Activated T-helper 2 cell treated with anti-CD3 and anti-CD28 coated beads, Interferon-gamma antibody, Interleukin-2, Interleukin-4, amounts not matched to agents 10 μg/mL and 5 μg/mL and 100 μg/mL, durations not matched to agents 14 hours and 24 hours and 36 hours (primary cell): ENCODE results near the gene PAGR1. TPM values are rescaled to one million over a fixed set of nuclear protein-coding genes. Genes with fewer than 3 reads are reported as not detected.

Source experiments
- DNase-seq: peaks from one replicate; pipeline ENCODE4 v3.0.0; 2021; ENCODE audit warnings: low spot score
- H3K27ac Mint-ChIP-seq: one replicate; pipeline ENCODE4 v1.8.0; 2021; ENCODE audit warnings: mixed read lengths
- H3K27me3 Mint-ChIP-seq: one replicate; pipeline ENCODE4 v1.8.0; 2021; ENCODE audit warnings: low read depth, mixed read lengths
- H3K36me3 Mint-ChIP-seq: one replicate; pipeline ENCODE4 v1.8.0; 2021; ENCODE audit warnings: low read depth, mixed read lengths
- H3K4me1 Mint-ChIP-seq: one replicate; pipeline ENCODE4 v1.8.0; 2021; ENCODE audit warnings: low read depth, mixed read lengths
- H3K4me3 Mint-ChIP-seq: one replicate; pipeline ENCODE4 v1.8.0; 2021; ENCODE audit warnings: low read depth, mild to moderate bottlenecking, moderate library complexity, mixed read lengths
- H3K9me3 Mint-ChIP-seq: one replicate; pipeline ENCODE4 v1.8.0; 2021; ENCODE audit warnings: mixed read lengths
- intact Hi-C: fragments of 100-400 bp; cut with micrococcal nuclease; formaldehyde crosslinking; loops from one replicate; pipeline ENCODE4 v1.15.1; 2023
- total RNA-seq: library from RNA; stranded (reverse); gene quantifications from 2 replicates; pipeline ENCODE4 v1.2.3, GENCODE V29; 2022

Gene PAGR1
- total RNA-seq, 1 donor from 2014 or later: 29.5 TPM

DNA sequence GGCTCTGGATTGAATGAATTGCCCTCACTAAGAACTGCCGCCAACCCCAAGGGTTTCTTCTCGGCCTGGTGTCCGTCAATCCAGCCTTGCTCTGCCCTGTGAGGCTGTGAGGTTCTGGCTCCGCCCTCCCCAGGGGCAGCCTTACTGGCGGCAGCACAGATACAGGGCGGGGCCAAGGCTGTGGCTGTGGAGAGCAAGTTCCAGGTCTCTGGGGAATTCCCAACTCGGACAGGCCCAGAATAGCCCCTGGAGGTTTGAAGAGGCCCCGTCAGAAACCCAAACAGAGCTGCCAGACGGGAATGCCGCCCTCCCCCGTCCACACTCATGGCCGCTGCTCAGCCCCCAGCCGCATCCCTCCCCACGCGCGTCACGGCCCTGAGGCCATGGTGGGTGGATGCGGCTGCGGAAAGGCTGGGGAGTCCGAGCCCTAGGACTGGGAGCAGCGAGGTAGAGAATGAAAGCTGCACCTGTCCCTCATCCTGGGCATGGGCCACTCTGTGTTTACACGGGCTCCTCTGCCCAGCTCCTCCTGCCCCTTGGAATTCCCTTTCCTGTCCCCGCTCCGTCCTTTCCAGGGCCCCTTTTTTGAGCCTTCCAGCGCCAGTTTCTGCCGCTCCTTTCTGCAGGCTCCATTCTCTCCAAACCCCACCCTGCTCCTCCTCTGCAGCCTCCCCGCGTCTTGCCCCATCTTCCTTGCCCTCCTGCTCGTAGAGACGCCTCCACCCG lies 4.6 kb upstream of the PAGR1 start:
- H3K9me3 Mint-ChIP-seq: no peaks in the 10 kb centered on the region
- intact Hi-C loops: no loop called here

DNA sequence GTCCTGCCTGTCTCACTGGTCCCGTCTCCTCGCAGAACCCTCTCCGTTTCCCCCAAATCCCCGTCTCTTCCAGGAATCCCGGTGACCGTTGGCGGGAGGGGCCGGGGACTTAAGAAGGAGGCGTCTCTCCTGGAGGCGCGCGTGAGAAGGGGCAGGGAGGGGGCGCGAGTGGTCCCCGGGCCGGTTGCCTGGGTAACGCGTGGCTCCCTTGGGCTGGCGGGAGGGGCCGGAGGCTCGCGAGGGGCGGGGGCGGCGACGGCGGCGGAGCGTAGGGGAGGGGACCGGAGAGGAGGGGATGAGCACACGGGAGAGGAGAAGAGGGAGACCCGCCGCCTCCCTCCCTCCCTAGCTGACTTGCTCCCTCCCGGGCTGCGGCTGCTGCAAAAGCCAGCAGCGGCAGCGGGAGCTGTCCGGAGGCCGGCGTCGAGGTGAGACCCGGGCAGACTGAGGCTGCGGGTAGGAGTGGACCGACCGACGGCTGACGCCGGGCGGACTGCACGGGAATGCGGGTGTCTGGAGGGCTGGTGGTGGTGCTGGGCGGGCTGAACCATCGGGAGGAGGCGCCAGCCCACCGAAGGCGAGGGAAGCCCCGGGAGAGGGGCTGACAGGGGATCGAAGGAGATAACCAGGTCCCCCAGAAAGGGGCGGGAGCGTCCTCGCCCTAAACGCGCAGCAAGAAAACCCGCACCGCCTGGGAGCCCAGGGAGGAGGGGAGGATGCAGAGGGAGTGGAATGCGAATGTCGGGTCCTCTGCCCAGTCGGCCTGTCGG lies 3.9 kb upstream of the PAGR1 start, which contains the start of gene PRRT2:
Gene PRRT2 (plus strand): TSS at position 298 of the 770 bp plus-strand sequence. CDS start 862 bp downstream, outside the sequence.
- H3K27me3 Mint-ChIP-seq: peaks cover 1% of the 10 kb centered on the region
- H3K9me3 Mint-ChIP-seq: no peaks in the 10 kb centered on the region
- H3K4me1 Mint-ChIP-seq: peaks cover 44% of the 10 kb centered on the region
- DNase-seq: no peak
- H3K27ac Mint-ChIP-seq: peak within 1 kb of the TSS; percentile 61
- intact Hi-C loops: no loop called here
- H3K4me3 Mint-ChIP-seq: peak within 1 kb of the TSS; percentile 76
- H3K36me3 Mint-ChIP-seq: peaks cover 43% of the 10 kb centered on the region

More for the DNA sequence above, 4.6 kb upstream of the PAGR1 start:
- Mint-ChIP-seq H3K36me3 (peaks cover 38% of the 10 kb centered on the region), H3K27me3 (peaks cover 1% of the 10 kb centered on the region), H3K4me1 (peaks cover 43% of the 10 kb centered on the region), H3K4me3 (peak overlapping the region; percentile 76), H3K27ac (peak overlapping the region; percentile 61)
- peak; percentile 75 for DNase-seq

DNA sequence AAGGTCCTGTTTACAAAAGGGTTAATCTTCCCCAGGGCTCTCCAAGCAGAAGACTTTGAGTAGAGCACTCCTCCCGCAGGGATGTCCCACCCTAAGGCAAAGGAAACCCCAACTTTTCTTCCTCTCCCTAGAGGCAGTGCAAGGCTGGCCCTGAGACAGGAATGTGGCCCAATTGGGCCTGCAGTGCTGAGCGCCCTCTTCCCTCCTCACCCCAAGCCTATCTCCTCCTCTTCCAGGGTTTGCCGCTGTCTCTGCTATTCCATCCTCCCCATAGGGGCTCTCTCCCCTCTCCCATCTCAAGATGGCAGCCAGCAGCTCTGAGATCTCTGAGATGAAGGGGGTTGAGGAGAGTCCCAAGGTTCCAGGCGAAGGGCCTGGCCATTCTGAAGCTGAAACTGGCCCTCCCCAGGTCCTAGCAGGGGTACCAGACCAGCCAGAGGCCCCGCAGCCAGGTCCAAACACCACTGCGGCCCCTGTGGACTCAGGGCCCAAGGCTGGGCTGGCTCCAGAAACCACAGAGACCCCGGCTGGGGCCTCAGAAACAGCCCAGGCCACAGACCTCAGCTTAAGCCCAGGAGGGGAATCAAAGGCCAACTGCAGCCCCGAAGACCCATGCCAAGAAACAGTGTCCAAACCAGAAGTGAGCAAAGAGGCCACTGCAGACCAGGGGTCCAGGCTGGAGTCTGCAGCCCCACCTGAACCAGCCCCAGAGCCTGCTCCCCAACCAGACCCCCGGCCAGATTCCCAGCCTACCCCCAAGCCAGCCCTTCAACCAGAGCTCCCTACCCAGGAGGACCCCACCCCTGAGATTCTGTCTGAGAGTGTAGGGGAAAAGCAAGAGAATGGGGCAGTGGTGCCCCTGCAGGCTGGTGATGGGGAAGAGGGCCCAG lies 3.0 kb upstream of the PAGR1 start:
- intact Hi-C loops: no loop called here
- DNase-seq: no peak
- Mint-ChIP-seq H3K9me3 (no peaks in the 10 kb centered on the region), H3K4me1 (peaks cover 47% of the 10 kb centered on the region), H3K36me3 (peaks cover 38% of the 10 kb centered on the region), H3K27me3 (peaks cover 1% of the 10 kb centered on the region), H3K4me3 (peak overlapping the region; percentile 62), H3K27ac (no peak overlapping the region)

DNA sequence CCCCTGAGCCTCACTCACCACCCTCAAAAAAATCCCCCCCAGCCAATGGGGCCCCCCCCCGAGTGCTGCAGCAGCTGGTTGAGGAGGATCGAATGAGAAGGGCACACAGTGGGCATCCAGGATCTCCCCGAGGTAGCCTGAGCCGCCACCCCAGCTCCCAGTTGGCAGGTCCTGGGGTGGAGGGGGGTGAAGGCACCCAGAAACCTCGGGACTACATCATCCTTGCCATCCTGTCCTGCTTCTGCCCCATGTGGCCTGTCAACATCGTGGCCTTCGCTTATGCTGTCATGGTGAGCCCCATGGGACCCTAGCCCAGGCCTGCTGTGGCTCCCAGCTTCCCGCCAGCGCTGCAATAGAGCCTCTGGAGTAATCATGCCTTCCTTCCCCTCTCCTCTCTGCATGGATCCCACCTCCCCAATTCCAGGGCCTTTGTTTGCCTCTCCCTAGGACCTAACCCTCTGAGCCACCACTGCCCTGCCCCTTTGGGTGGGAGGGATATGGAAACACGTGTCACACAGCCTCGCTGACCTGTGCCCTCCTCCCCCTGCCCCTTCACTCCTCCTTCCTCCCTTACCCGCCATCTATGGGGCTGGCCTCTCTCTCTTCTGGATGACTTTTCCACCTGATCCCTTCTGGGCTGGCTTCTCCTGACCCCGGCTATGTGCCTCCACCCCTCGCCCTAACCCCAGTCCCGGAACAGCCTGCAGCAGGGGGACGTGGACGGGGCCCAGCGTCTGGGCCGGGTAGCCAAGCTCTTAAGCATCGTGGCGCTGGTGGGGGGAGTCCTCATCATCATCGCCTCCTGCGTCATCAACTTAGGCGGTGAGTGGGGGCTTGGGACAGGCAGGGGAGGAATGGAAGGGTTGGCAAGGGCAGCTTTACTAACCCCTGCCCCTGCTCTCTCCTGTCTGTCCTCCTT lies 2.0 kb upstream of the PAGR1 start:
- intact Hi-C loops: no loop called here
- Mint-ChIP-seq H3K9me3 (no peaks in the 10 kb centered on the region), H3K4me3 (no peak overlapping the region), H3K27ac (no peak overlapping the region), H3K4me1 (peaks cover 50% of the 10 kb centered on the region), H3K27me3 (peaks cover 1% of the 10 kb centered on the region), H3K36me3 (peaks cover 38% of the 10 kb centered on the region)
- DNase-seq: no peak

DNA sequence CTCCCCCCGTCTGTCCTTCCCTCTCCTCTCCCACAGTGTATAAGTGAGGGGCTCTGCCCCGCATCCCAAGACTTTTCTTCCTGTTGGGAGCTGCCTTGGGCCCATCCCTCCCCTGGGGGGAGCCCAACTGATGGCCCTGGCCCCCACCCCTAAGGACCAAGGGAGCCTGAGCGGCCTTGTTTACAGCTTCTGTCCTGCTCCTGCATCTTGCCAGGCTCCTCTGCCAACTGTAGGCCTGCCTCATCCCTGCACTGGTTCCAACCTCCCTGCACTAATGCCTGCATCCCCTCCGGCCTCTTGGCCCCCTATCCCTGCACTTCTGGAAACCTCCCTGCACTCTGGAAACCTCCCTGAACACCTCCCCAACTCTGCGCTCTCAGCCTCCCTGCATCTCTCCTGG lies 1.4 kb upstream of the PAGR1 start:
- Mint-ChIP-seq H3K9me3 (no peaks in the 10 kb centered on the region), H3K27me3 (peaks cover 1% of the 10 kb centered on the region), H3K36me3 (peaks cover 41% of the 10 kb centered on the region), H3K4me1 (peaks cover 52% of the 10 kb centered on the region), H3K4me3 (peak overlapping the region; percentile 89), H3K27ac (peak overlapping the region; percentile 94)
- no peak for DNase-seq
- intact Hi-C loops: no loop called here

DNA sequence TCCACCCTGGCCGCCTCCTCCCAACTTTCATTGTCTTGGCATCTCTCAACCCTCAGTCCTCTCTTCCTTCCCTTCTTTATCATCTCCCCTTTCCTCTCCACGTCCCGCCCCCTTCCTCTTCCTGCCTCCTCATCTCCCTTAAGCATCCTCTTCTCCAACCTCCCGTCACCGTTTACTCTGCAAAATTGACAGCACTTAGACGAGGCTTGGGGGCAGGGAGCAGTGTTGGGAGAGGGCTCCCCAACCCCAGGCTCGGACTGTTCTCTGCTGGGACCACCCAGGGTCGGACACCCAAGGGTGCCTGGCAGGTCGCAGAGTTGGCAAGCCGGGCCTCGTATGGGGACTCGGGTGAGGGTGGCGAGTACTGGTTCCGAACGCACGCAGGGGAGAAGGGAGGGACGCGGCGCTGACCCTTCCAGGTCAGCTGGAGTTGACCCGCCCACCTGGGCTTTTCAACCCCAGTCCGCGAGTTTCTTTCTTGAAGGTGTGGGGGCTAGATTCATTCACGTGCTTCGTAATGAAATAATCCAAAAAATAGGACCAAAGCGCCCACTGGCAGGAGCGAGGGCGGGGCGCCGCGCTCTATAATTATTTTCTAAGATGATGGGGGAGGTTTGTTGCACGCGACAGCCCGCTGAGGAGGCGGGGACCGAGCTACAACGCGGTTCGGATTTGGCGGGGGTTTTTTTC lies 775 bp upstream of the PAGR1 start:
- H3K4me1 Mint-ChIP-seq: peaks cover 55% of the 10 kb centered on the region
- peaks cover 1% of the 10 kb centered on the region for H3K27me3 Mint-ChIP-seq
- peak; percentile 49 for DNase-seq
- peaks cover 41% of the 10 kb centered on the region for H3K36me3 Mint-ChIP-seq
- H3K9me3 Mint-ChIP-seq: no peaks in the 10 kb centered on the region
- peak overlapping the region; percentile 94 for H3K27ac Mint-ChIP-seq
- peak overlapping the region; percentile 89 for H3K4me3 Mint-ChIP-seq
- intact Hi-C loops: no loop called here

DNA sequence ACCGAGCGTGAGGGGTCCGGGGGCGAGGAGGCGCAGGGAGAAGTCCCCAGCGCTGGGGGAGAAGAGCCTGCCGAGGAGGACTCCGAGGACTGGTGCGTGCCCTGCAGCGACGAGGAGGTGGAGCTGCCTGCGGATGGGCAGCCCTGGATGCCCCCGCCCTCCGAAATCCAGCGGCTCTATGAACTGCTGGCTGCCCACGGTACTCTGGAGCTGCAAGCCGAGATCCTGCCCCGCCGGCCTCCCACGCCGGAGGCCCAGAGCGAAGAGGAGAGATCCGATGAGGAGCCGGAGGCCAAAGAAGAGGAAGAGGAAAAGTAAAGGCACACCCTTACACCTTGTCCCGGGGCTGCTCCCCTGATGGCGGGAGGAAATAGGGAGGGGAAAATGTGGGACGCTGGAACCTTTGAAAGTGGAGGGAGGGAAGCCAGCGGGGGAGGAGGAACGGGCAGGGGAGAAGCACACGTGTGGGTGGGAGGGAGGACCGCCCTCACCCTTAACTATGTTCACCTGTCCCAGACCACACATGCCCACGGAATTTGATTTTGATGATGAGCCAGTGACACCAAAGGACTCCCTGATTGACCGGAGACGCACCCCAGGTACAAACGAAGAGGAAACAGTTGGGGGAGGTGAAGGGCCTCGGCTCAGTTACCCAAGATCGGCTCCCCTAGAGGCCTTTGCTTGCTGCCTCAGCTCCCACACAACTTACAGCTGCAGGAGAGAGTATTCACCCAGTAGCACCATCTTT lies 916 bp downstream of the PAGR1 start:
- Mint-ChIP-seq H3K4me3 (peak overlapping the region; percentile 89), H3K4me1 (peaks cover 44% of the 10 kb centered on the region), H3K27ac (peak overlapping the region; percentile 94), H3K27me3 (peaks cover 1% of the 10 kb centered on the region), H3K9me3 (no peaks in the 10 kb centered on the region), H3K36me3 (peaks cover 42% of the 10 kb centered on the region)
- DNase-seq: peak; percentile 64
- intact Hi-C loops: loop anchor here (1.0 kb wide), 3 partner anchors 9 to 46 kb away; partner anchors contain the start of genes CDIPT and KIF22

DNA sequence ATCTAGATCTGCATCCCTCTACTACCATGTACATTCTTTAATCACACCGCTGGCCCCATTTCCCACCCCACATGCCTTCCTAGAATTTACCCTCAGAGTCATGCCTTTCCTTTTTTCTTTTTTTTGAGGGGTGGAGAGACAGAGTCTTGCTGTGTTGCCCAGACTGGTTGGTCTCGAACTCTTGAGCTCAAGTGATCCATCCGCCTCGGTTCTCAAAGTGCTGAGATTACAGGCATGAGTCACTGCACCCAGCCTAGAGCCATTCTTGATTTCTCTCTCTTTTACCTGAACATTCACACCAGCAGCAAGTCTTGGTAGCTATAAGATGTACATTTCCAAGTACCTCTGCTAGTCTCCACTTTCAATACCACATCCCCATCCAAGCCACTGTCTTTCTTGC lies 2.1 kb downstream of the PAGR1 start:
- Mint-ChIP-seq H3K4me3 (peak overlapping the region; percentile 84), H3K36me3 (peaks cover 49% of the 10 kb centered on the region), H3K9me3 (no peaks in the 10 kb centered on the region), H3K4me1 (peaks cover 48% of the 10 kb centered on the region), H3K27ac (peak overlapping the region; percentile 80), H3K27me3 (no peaks in the 10 kb centered on the region)
- DNase-seq: no peak
- intact Hi-C loops: no loop called here

DNA sequence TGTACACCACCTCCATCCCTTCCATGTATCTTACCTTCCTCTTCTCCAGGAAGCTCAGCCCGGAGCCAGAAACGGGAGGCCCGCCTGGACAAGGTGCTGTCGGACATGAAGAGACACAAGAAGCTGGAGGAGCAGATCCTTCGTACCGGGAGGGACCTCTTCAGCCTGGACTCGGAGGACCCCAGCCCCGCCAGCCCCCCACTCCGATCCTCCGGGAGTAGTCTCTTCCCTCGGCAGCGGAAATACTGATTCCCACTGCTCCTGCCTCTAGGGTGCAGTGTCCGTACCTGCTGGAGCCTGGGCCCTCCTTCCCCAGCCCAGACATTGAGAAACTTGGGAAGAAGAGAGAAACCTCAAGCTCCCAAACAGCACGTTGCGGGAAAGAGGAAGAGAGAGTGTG lies 3.6 kb downstream of the PAGR1 start:
- peaks cover 43% of the 10 kb centered on the region for H3K4me1 Mint-ChIP-seq
- peak overlapping the region; percentile 90 for H3K27ac Mint-ChIP-seq
- no peak for DNase-seq
- intact Hi-C loops: no loop called here
- peaks cover 49% of the 10 kb centered on the region for H3K36me3 Mint-ChIP-seq
- no peaks in the 10 kb centered on the region for H3K27me3 Mint-ChIP-seq
- no peaks in the 10 kb centered on the region for H3K9me3 Mint-ChIP-seq
- peak overlapping the region; percentile 97 for H3K4me3 Mint-ChIP-seq

DNA sequence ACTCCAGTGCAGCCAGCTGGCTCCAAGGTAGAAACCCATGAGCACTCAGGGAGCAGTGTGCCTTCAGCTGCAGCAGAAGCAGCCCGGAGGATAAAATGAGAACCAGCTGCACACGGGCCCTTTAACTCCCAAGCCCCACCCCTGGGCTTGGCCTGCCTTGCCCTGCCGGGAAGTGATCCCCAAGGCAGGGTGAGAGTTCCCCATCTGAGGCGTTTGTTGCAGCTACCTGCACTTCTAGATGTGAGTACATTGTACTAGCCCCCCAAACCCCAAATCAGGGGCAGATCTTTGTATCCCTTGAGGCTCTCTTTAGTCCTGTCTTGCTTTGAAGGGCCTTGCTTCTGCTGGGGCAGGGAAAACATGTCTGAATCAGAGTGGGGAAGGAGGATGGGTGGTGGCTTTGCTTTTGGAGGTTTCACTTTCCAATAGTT lies 4.3 kb downstream of the PAGR1 start, which contains the start of gene MVP:
Gene MVP (plus strand): TSS at position 192 of the 431 bp plus-strand sequence. CDS start 10,088 bp downstream, outside the sequence.
- H3K4me3 Mint-ChIP-seq: peak within 1 kb of the TSS; percentile 97
- intact Hi-C loops: loop anchor here (1.0 kb wide), 1 partner anchor 12 kb away; no protein-coding TSS in a partner anchor
- H3K27me3 Mint-ChIP-seq: no peaks in the 10 kb centered on the region
- peak within 1 kb of the TSS; percentile 90 for H3K27ac Mint-ChIP-seq
- H3K9me3 Mint-ChIP-seq: no peaks in the 10 kb centered on the region
- peaks cover 54% of the 10 kb centered on the region for H3K36me3 Mint-ChIP-seq
- DNase-seq: peak; percentile 52
- H3K4me1 Mint-ChIP-seq: peaks cover 42% of the 10 kb centered on the region
